NT2/D1 (cell line): ENCODE measurements around the gene TMEM126A.
A peak's percentile ranks its signal among the peaks of the same experiment; 100 is the strongest.

ENCODE experiments used
- DNase-seq: peaks from one replicate; pipeline ENCODE4 v3.0.0-alpha.2; 2011; ENCODE audit warnings: low read depth, low spot score
- H3K27me3 ChIP-seq: 2 replicates; pipeline ENCODE4 v1.6.0; 2011; ENCODE audit warnings: mild to moderate bottlenecking; ENCODE audit not compliant: insufficient read length, insufficient read depth
- H3K36me3 ChIP-seq: 2 replicates; pipeline ENCODE4 v1.6.1; 2011; ENCODE audit warnings: mild to moderate bottlenecking, low read length, mixed read lengths; ENCODE audit not compliant: insufficient read depth, insufficient read length
- H3K4me1 ChIP-seq: 2 replicates; pipeline ENCODE4 v1.5.1; 2011; ENCODE audit not compliant: insufficient read depth, insufficient read length
- H3K4me3 ChIP-seq: 2 replicates; pipeline ENCODE4 v1.5.1; 2011; ENCODE audit warnings: low read depth; ENCODE audit not compliant: insufficient read length
- H3K9ac ChIP-seq: 2 replicates; pipeline ENCODE4 v1.6.0; 2011; ENCODE audit warnings: low read depth; ENCODE audit not compliant: insufficient read length
- H3K9me3 ChIP-seq: 2 replicates; pipeline ENCODE4 v1.5.1; 2011; ENCODE audit warnings: mild to moderate bottlenecking, low read length; ENCODE audit not compliant: insufficient read depth
- SUZ12 ChIP-seq: IDR thresholded peaks from 2 replicates; pipeline ENCODE4 v1.6.1; 2011; ENCODE audit not compliant: insufficient read length, insufficient read depth; ENCODE audit errors: extremely low read depth
- YY1 ChIP-seq: IDR thresholded peaks from 2 replicates; pipeline ENCODE4 v1.6.1; 2011; ENCODE audit not compliant: insufficient read length, insufficient read depth
- ZNF274 ChIP-seq: IDR thresholded peaks from 2 replicates; pipeline ENCODE4 v1.6.1; 2011; ENCODE audit warnings: mild to moderate bottlenecking, low read depth, low read length

Gene TMEM126A

DNA sequence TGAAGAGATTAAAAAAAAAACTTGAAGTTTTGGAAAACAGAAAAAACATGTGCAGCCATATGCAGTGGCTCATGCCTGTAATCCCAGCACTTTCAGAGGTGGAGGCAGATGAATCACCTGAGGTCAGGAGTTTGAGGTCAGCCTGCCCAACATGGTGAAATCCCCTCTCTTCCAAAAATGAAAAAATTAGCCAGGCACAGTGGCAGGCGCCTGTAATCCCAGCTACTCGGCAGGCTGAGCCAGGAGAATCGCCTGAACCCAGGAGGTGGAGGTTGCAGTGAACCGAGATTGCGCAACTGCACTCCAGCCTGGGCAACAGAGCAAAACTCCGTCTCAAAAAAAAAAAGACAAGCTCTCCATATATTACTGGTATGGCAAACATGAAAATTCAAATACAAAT lies 28.3 kb upstream of the TMEM126A start:
- TF ChIP-seq YY1 (no peak), SUZ12 (no peak), ZNF274 (no peak)
- DNase-seq, result no peak
- Histone ChIP-seq H3K9me3 (no peaks in the 10 kb centered on the region), H3K4me1 (no peaks in the 10 kb centered on the region), H3K9ac (no peak overlapping the region), H3K27me3 (no peaks in the 10 kb centered on the region), H3K36me3 (no peaks in the 10 kb centered on the region), H3K4me3 (no peak overlapping the region)

- H3K4me1 ChIP-seq, result no peaks in the 10 kb centered on the region
- TF ChIP-seq YY1, result no peak
- TF ChIP-seq ZNF274, result no peak
- TF ChIP-seq SUZ12, result no peak
Measured at GRCh38 chr11:85620256-85620655, 27.5 kb upstream of the TMEM126A start.

DNA sequence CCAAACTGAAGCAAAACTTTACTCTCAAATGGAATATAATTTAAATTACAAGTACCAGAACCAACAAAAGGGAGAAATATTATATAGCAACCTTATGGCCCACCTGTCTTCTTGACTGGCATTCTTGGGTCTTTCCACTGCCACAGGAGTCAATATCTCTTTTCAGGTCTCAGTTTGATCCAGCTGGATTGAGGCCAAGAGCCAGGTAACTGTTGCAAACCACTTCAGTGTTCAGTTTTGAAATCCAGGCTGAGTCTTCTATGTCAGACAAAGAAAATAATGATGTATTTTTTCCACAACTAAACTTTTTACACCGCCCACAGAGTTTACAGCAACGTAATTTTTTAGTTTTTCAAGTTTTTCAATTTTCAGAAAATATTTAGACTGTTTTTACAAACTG lies 21.3 kb upstream of the TMEM126A start:
- Histone ChIP-seq H3K27me3 (no peaks in the 10 kb centered on the region), H3K36me3 (peaks cover 16% of the 10 kb centered on the region), H3K4me3 (no peak overlapping the region), H3K9me3 (no peaks in the 10 kb centered on the region), H3K9ac (no peak overlapping the region), H3K4me1 (no peaks in the 10 kb centered on the region)
- TF ChIP-seq ZNF274 (no peak), SUZ12 (no peak)
- DNase-seq, result no peak

More at GRCh38 chr11:85620256-85620655, 27.5 kb upstream of the TMEM126A start:
- DNase-seq, result no peak
- Histone ChIP-seq H3K36me3 (no peaks in the 10 kb centered on the region), H3K9me3 (no peaks in the 10 kb centered on the region), H3K4me3 (no peak overlapping the region), H3K9ac (no peak overlapping the region), H3K27me3 (no peaks in the 10 kb centered on the region)

DNA sequence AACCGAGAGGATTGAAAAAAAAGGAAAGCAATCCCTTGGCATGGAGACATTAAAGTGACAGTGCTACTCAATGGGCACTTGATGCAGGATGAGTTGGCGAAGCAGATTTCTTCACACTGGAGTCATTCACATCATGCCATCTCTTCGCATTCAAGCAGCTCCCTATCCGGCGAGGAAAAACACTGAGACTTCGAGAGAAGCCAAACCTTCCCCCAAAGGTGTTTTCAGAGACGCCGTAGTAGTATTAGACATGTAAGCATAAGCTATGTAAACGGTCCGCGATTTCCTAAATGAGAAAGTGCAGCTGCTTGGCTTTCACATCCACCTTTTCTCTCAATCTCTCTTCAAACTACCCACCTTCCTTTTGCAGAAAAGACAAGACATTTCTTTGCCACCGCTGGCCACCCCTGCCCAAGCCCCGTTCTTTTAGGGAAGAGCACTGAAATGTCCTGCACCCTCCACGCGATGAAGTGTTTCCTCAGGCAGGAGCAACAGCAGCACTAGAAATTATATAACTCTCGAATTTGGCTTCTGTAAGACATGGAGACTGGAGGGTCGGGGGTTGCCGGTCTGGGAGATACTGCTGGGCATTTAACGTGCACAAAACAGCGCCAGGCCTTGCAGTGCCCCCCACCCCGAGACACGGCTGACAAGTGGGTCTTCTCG lies 20.3 kb upstream of the TMEM126A start, which contains the start of gene DLG2:
TSS of gene DLG2 (minus strand) at position 13 of the 666 bp plus-strand sequence.
- Histone ChIP-seq H3K36me3 (peaks cover 25% of the 10 kb centered on the region), H3K27me3 (no peaks in the 10 kb centered on the region), H3K9me3 (no peaks in the 10 kb centered on the region), H3K4me1 (no peaks in the 10 kb centered on the region), H3K4me3 (peak within 1 kb of the TSS; percentile 78), H3K9ac (peak within 1 kb of the TSS; percentile 91)
- no peak for TF ChIP-seq ZNF274
- TF ChIP-seq SUZ12, result no peak
- TF ChIP-seq YY1, result no peak
- no peak for DNase-seq

DNA sequence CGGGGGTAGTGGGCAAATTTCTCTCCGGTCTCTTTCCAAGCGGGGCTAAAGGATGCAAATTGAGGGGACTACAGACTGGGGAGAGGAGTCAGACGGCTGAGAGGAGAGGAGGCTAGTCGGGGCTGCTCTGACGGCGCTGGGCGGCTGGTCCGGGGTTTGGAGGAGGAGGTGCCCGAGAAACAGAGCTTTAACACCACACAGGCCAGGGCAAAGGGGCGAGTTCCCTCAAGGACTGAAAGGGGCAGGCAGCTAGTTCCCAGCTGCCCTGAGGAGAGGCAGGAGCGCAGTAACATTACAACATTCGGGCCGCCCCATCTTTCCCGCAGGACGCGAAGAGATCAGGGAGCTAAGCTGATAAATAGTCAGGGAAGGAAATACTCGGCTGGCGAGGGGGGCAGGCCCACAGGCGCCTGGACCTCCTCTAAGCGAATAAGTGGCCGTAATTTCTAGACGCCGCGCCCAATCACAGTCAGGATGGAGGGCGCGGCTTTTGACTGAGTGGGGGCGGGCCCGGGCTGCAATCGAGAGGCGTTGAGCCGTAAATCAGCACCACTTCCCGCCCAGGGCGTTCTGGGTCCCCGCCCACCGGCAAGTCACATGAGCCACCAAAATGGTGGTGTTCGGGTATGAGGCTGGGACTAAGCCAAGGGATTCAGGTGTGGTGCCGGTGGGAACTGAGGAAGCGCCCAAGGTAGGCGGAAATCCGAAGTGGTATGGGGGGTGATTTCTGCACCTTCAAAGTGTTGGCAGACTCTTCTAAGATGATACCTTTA lies 19.6 kb upstream of the TMEM126A start, which contains the start of gene TMEM126B:
TSS of gene TMEM126B (plus strand) at position 596 of the 773 bp plus-strand sequence. CDS start at position 611, 15 bp downstream.
- peak within 1 kb of the TSS; percentile 91 for H3K9ac ChIP-seq
- H3K4me3 ChIP-seq, result peak within 1 kb of the TSS; percentile 87
- peak; percentile 96 for DNase-seq
- no peaks in the 10 kb centered on the region for H3K4me1 ChIP-seq
- H3K36me3 ChIP-seq, result peaks cover 25% of the 10 kb centered on the region
- H3K27me3 ChIP-seq, result no peaks in the 10 kb centered on the region
- no peak for TF ChIP-seq SUZ12
- no peak for TF ChIP-seq ZNF274
- TF ChIP-seq YY1, result peak; percentile 68
- H3K9me3 ChIP-seq, result no peaks in the 10 kb centered on the region

GRCh38 chr11:85628771-85629341 lies 18.9 kb upstream of the TMEM126A start:
- TF ChIP-seq SUZ12 (no peak), ZNF274 (no peak), YY1 (no peak)
- H3K27me3 ChIP-seq, result no peaks in the 10 kb centered on the region
- H3K4me3 ChIP-seq, result peak overlapping the region; percentile 87
- H3K9ac ChIP-seq, result peak overlapping the region; percentile 62
- H3K9me3 ChIP-seq, result no peaks in the 10 kb centered on the region
- no peaks in the 10 kb centered on the region for H3K4me1 ChIP-seq
- H3K36me3 ChIP-seq, result peaks cover 25% of the 10 kb centered on the region
- no peak for DNase-seq

GRCh38 chr11:85634747-85635146 lies 13.0 kb upstream of the TMEM126A start:
- Histone ChIP-seq H3K4me1 (no peaks in the 10 kb centered on the region), H3K4me3 (no peak overlapping the region), H3K9me3 (no peaks in the 10 kb centered on the region), H3K27me3 (no peaks in the 10 kb centered on the region), H3K36me3 (peaks cover 51% of the 10 kb centered on the region), H3K9ac (no peak overlapping the region)
- TF ChIP-seq SUZ12 (no peak), YY1 (no peak), ZNF274 (no peak)
- no peak for DNase-seq
